Naive thymus-derived CD4-positive, alpha-beta T cell (primary cell): ENCODE measurements around the gene CBL. TPM values are rescaled to one million over a fixed set of nuclear protein-coding genes. Genes with fewer than 3 reads are reported as not detected.

ENCODE experiments used
- ATAC-seq: fragments of 150-1000 bp; cut with Tn5 transposase; 2 replicates; pipeline ENCODE4 v1.10.0; 2021; ENCODE audit warnings: mild to moderate bottlenecking, moderate library complexity
- CTCF ChIA-PET: fragments of 350-600 bp; sonication (Branson Sonifier 250); formaldehyde crosslinking; loops from one replicate; lab custom pipeline; 2021; ENCODE audit warnings: antibody characterized with exemption; lab: Charles Lee
- POLR2A ChIA-PET: fragments of 350-600 bp; sonication (Branson Sonifier 250); formaldehyde crosslinking; loops from one replicate; lab custom pipeline; 2021; ENCODE audit warnings: antibody characterized with exemption, inconsistent platforms; lab: Charles Lee
- DNase-seq, 9 donors: peaks; one replicate each; pipeline versions ENCODE4 v3.0.0 to v3.0.0-alpha.2; 2020 to 2022; ENCODE audit warnings: mixed read lengths in 1 of 9
- H3K27ac ChIP-seq: one replicate; pipeline ENCODE4 v1.7.0; 2013; ENCODE audit warnings: mild to moderate bottlenecking, low read depth, low read length, moderate library complexity
- H3K27me3 ChIP-seq, 2 donors: one replicate each; pipeline ENCODE4 v1.7.0; 2013; ENCODE audit warnings: low read length in 2 of 2, mild to moderate bottlenecking in 2 of 2, moderate library complexity in 2 of 2; ENCODE audit not compliant: control insufficient read depth in 2 of 2, insufficient read depth in 2 of 2
- H3K36me3 ChIP-seq, 3 experiments: 1 replicate in 2 of 3; 2 replicates in 1 of 3; pipeline ENCODE4 v1.7.0; 2013; ENCODE audit warnings: low read length in 3 of 3, mild to moderate bottlenecking in 3 of 3, moderate library complexity in 1 of 3; ENCODE audit not compliant: insufficient read depth in 3 of 3, control insufficient read depth in 2 of 3
- H3K4me1 ChIP-seq, 2 donors: one replicate each; pipeline ENCODE4 v1.7.0; 2013; ENCODE audit warnings: low read length in 2 of 2, mild to moderate bottlenecking in 2 of 2, moderate library complexity in 1 of 2; ENCODE audit not compliant: control insufficient read depth in 2 of 2, insufficient read depth in 2 of 2
- H3K4me3 ChIP-seq: 2 replicates; pipeline ENCODE4 v1.7.0; 2013; ENCODE audit warnings: mild to moderate bottlenecking, low read length
- H3K9me3 ChIP-seq, 3 experiments: 1 replicate in 2 of 3; 2 replicates in 1 of 3; pipeline ENCODE4 v1.7.0; 2013; ENCODE audit warnings: low read length in 3 of 3; ENCODE audit not compliant: control insufficient read depth in 2 of 3
- H3K27ac Mint-ChIP-seq, 9 donors: one replicate each; pipeline ENCODE4 v1.8.0; 2020 to 2022; ENCODE audit warnings: mixed read lengths in 9 of 9, mild to moderate bottlenecking in 8 of 9, moderate library complexity in 5 of 9, inconsistent platforms in 2 of 9
- H3K27me3 Mint-ChIP-seq, 5 donors: one replicate each; pipeline ENCODE4 v1.8.0; 2021 to 2022; ENCODE audit warnings: mixed read lengths in 5 of 5, mild to moderate bottlenecking in 1 of 5
- H3K36me3 Mint-ChIP-seq, 5 donors: one replicate each; pipeline ENCODE4 v1.8.0; 2020 to 2022; ENCODE audit warnings: mixed read lengths in 5 of 5, mild to moderate bottlenecking in 3 of 5, inconsistent platforms in 1 of 5
- H3K4me1 Mint-ChIP-seq, 7 donors: one replicate each; pipeline ENCODE4 v1.8.0; 2020 to 2022; ENCODE audit warnings: mixed read lengths in 7 of 7, mild to moderate bottlenecking in 3 of 7, inconsistent platforms in 1 of 7
- H3K4me3 Mint-ChIP-seq, 10 donors: one replicate each; pipeline ENCODE4 v1.8.0; 2020 to 2022; ENCODE audit warnings: mild to moderate bottlenecking in 10 of 10, mixed read lengths in 10 of 10, moderate library complexity in 6 of 10, inconsistent platforms in 2 of 10
- H3K9me3 Mint-ChIP-seq, 11 donors: one replicate each; pipeline ENCODE4 v1.8.0; 2020 to 2022; ENCODE audit warnings: mixed read lengths in 11 of 11, mild to moderate bottlenecking in 4 of 11, inconsistent platforms in 1 of 11, moderate library complexity in 1 of 11
- intact Hi-C, 2 donors: fragments of 100-400 bp; cut with micrococcal nuclease; formaldehyde crosslinking; loops; one replicate each; pipeline ENCODE4 v1.15.1; 2023
- polyA plus RNA-seq, 2 donors: library from polyadenylated mRNA; unstranded; fragments of 300-500 nt; fragmentation: Illumina TruSeq; gene quantifications; one replicate each; pipeline ENCODE4 v1.2.3, GENCODE V29; 2021
- total RNA-seq, 6 experiments: library from RNA in 5 of 6; stranded (reverse) in 5 of 6; gene quantifications; 1 replicate in 5 of 6; 2 replicates in 1 of 6; pipeline ENCODE4 v1.2.3 and lab custom pipeline; 2021 to 2026

CBL gene
- total and polyA plus RNA-seq, 7 experiments from 2014 or later = 17.5 to 51.8 (median 39.8) TPM

GRCh38 chr11:119351232-119351631 is 145.1 kb downstream of the CBL start:
- peak overlapping the region in 1 of 9 donors; percentile 57 for H3K27ac Mint-ChIP-seq
- H3K27me3 Mint-ChIP-seq = peaks cover 16 to 59% (median 31%) of the 10 kb centered on the region in 5 donors
- Histone ChIP-seq H3K4me3 (no peak overlapping the region), H3K9me3 (no peaks in the 10 kb centered on the region), H3K4me1 (no peaks in the 10 kb centered on the region), H3K36me3 (no peaks in the 10 kb centered on the region), H3K27me3 (no peaks in the 10 kb centered on the region), H3K27ac (no peak overlapping the region)
- intact Hi-C loops = no loop called here
- H3K36me3 Mint-ChIP-seq = no peaks in the 10 kb centered on the region
- ChIA-PET CTCF (no interaction called here), POLR2A (interaction anchor here (0.7 kb wide), 1 partner anchor 16 kb away, joined by 3 read pairs; no protein-coding TSS in a partner anchor)
- DNase-seq (no peak), ATAC-seq (no peak)
- H3K4me1 Mint-ChIP-seq = peaks cover 0 to 12% (median 3%) of the 10 kb centered on the region in 7 donors
- H3K4me3 Mint-ChIP-seq = no peak overlapping the region
- H3K9me3 Mint-ChIP-seq = no peaks in the 10 kb centered on the region

GRCh38 chr11:119352857-119353260 is 146.7 kb downstream of the CBL start:
- ATAC-seq (no peak), DNase-seq (no peak)
- no peaks in the 10 kb centered on the region for H3K9me3 Mint-ChIP-seq
- CTCF ChIA-PET = no interaction called here
- Histone ChIP-seq H3K4me1 (no peaks in the 10 kb centered on the region), H3K4me3 (no peak overlapping the region), H3K9me3 (no peaks in the 10 kb centered on the region), H3K27ac (no peak overlapping the region), H3K36me3 (no peaks in the 10 kb centered on the region), H3K27me3 (no peaks in the 10 kb centered on the region)
- no peaks in the 10 kb centered on the region for H3K36me3 Mint-ChIP-seq
- peaks cover 0 to 18% (median 5%) of the 10 kb centered on the region in 7 donors for H3K4me1 Mint-ChIP-seq
- intact Hi-C loops = no loop called here
- no peak overlapping the region for H3K27ac Mint-ChIP-seq
- H3K27me3 Mint-ChIP-seq = peaks cover 16 to 57% (median 36%) of the 10 kb centered on the region in 5 donors
- no peak overlapping the region for H3K4me3 Mint-ChIP-seq
- POLR2A ChIA-PET = no interaction called here

GRCh38 chr11:119355091-119355843 is 149.1 kb downstream of the CBL start:
- ChIA-PET POLR2A (interaction anchor here (0.8 to 2.4 kb wide), 4 partner anchors 18 to 119 kb away, joined by 4 to 6 read pairs (median 5); partner anchors contain the start of gene USP2), CTCF (interaction anchor here (1.0 to 3.2 kb wide), 11 partner anchors 9 to 240 kb away, joined by 3 to 34 read pairs (median 6); partner anchors contain the start of gene USP2)
- no peak overlapping the region for H3K27ac Mint-ChIP-seq
- no peaks in the 10 kb centered on the region for H3K27me3 ChIP-seq
- no peaks in the 10 kb centered on the region for H3K36me3 Mint-ChIP-seq
- DNase-seq (no peak), ATAC-seq (no peak)
- intact Hi-C loops = no loop called here
- H3K9me3 ChIP-seq = no peaks in the 10 kb centered on the region
- H3K4me1 Mint-ChIP-seq = peaks cover 0 to 18% (median 5%) of the 10 kb centered on the region in 7 donors
- no peaks in the 10 kb centered on the region for H3K36me3 ChIP-seq
- H3K27ac ChIP-seq = no peak overlapping the region
- H3K9me3 Mint-ChIP-seq = no peaks in the 10 kb centered on the region
- no peaks in the 10 kb centered on the region for H3K4me1 ChIP-seq
- no peak overlapping the region for H3K4me3 ChIP-seq
- peaks cover 16 to 59% (median 36%) of the 10 kb centered on the region in 5 donors for H3K27me3 Mint-ChIP-seq
- peak overlapping the region; percentile 14 to 96 (median 67) for H3K4me3 Mint-ChIP-seq

DNA sequence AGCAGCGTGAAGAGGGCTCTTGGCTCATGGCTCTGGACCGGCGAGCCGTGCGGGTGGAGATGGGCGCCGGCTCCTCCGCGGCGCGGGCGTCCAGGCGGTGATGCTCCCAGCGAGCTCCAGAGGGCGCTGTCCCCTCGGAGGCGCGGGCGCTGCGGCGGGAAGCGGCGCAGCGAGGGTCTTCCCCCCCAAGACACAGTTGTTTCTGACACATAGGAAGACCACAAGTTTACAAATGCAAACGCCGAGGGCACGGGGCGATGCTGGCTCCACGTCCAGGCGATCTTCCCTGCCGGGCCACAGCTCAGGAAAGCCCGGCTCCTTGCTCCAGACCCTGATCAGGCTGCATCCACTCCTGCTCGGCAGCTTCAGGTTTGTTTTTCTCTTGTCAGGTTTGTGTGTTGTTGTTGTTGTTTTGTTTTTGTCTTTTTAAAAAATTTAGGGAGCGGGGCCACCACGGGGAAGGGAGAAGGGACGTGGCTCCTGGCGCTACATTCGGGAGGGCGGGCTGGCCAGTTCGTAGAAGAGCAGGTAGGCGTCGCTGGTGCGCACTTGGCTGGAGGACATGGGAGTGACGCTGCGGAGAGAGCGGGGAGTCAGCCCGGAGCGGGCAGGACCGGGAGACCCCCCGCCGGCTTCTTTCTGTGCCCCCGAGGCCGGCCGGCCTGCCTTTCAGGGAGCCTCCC is 150.4 kb downstream of the CBL start:
- DNase-seq (peak; percentile 49 to 82 (median 70)), ATAC-seq (peak; percentile 94)
- intact Hi-C loops = loop anchor here (1.0 to 2.0 kb wide), 6 partner anchors 8 to 373 kb away; partner anchors contain the start of genes NECTIN1 (in 2 of the 2) and USP2 (in 2 of the 2)
- Histone ChIP-seq H3K36me3 (no peaks in the 10 kb centered on the region), H3K27ac (peak overlapping the region; percentile 48), H3K4me1 (no peaks in the 10 kb centered on the region), H3K9me3 (no peaks in the 10 kb centered on the region), H3K27me3 (no peaks in the 10 kb centered on the region), H3K4me3 (peak overlapping the region; percentile 82)
- no peaks in the 10 kb centered on the region for H3K36me3 Mint-ChIP-seq
- ChIA-PET CTCF (interaction anchor here (0.5 to 3.2 kb wide), 15 partner anchors 8 to 830 kb away, joined by 3 to 34 read pairs (median 5); partner anchors contain the start of genes CBL and USP2), POLR2A (interaction anchor here (0.8 to 2.4 kb wide), 4 partner anchors 17 to 118 kb away, joined by 4 to 6 read pairs (median 5); partner anchors contain the start of gene USP2)
- H3K27me3 Mint-ChIP-seq = peaks cover 12 to 59% (median 29%) of the 10 kb centered on the region in 5 donors
- H3K4me3 Mint-ChIP-seq = peak overlapping the region; percentile 81 to 96 (median 93)
- H3K9me3 Mint-ChIP-seq = no peaks in the 10 kb centered on the region
- peak overlapping the region in 7 of 9 donors; percentile 38 to 93 (median 68) for H3K27ac Mint-ChIP-seq
- peaks cover 0 to 16% (median 5%) of the 10 kb centered on the region in 7 donors for H3K4me1 Mint-ChIP-seq

- H3K4me1 ChIP-seq = no peaks in the 10 kb centered on the region
- H3K36me3 ChIP-seq = no peaks in the 10 kb centered on the region
- no peak overlapping the region for H3K27ac ChIP-seq
- peak overlapping the region in 9 of 10 donors; percentile 52 to 95 (median 81) for H3K4me3 Mint-ChIP-seq
- DNase-seq (no peak), ATAC-seq (no peak)
- ChIA-PET POLR2A (interaction anchor here (1.4 to 2.4 kb wide), 2 partner anchors 24 to 117 kb away, joined by 4 to 6 read pairs; partner anchors contain the start of gene USP2), CTCF (interaction anchor here (0.5 to 3.2 kb wide), 8 partner anchors 11 to 119 kb away, joined by 3 to 34 read pairs (median 9); partner anchors contain the start of gene USP2)
- peak overlapping the region; percentile 82 for H3K4me3 ChIP-seq
- peaks cover 10 to 56% (median 25%) of the 10 kb centered on the region in 5 donors for H3K27me3 Mint-ChIP-seq
- no peaks in the 10 kb centered on the region for H3K36me3 Mint-ChIP-seq
- no peaks in the 10 kb centered on the region for H3K9me3 ChIP-seq
- H3K27ac Mint-ChIP-seq = peak overlapping the region in 2 of 9 donors; percentile 64 to 85
- intact Hi-C loops = loop anchor here (2.0 kb wide), 1 partner anchor 18 kb away; no protein-coding TSS in a partner anchor
- no peaks in the 10 kb centered on the region for H3K27me3 ChIP-seq
- H3K9me3 Mint-ChIP-seq = no peaks in the 10 kb centered on the region
- H3K4me1 Mint-ChIP-seq = peaks cover 0 to 16% (median 5%) of the 10 kb centered on the region in 7 donors
Measured at GRCh38 chr11:119357074-119357473, 150.9 kb downstream of the CBL start.
